HUES64 (cell line): ENCODE results near the gene CKAP2L.

Experiments
- H3K27ac ChIP-seq: 2 replicates; pipeline ENCODE4 v1.7.0; 2013; ENCODE audit warnings: low read depth, low read length, inconsistent platforms
- H3K27me3 ChIP-seq: 2 replicates; pipeline ENCODE4 v1.6.1; 2013; ENCODE audit warnings: mild to moderate bottlenecking, low read length; ENCODE audit not compliant: insufficient read depth
- H3K36me3 ChIP-seq: 2 replicates; pipeline ENCODE4 v1.6.1; 2013; ENCODE audit warnings: mild to moderate bottlenecking, low read length; ENCODE audit not compliant: insufficient read depth
- H3K4me1 ChIP-seq: 2 replicates; pipeline ENCODE4 v1.6.1; 2013; ENCODE audit warnings: mild to moderate bottlenecking, low read length, moderate library complexity; ENCODE audit not compliant: insufficient read depth
- H3K4me3 ChIP-seq: 2 replicates; pipeline ENCODE4 v1.5.1; 2013; ENCODE audit warnings: mild to moderate bottlenecking, low read length, moderate library complexity
- H3K9ac ChIP-seq: 2 replicates; pipeline ENCODE4 v1.6.1; 2013; ENCODE audit warnings: mild to moderate bottlenecking, low read depth, low read length
- H3K9me3 ChIP-seq: 2 replicates; pipeline ENCODE4 v1.6.1; 2013; ENCODE audit warnings: low read depth, low read length; ENCODE audit not compliant: insufficient read depth
- WGBS: fragments of 150-250, 120-280 bp; methylation state at CpG from one replicate; pipeline ENCODE4 v1.1.7; 2013; ENCODE audit warnings: missing lambda C conversion rate; 5-methylcytosine and 5-hydroxymethylcytosine counted together

Gene CKAP2L

DNA sequence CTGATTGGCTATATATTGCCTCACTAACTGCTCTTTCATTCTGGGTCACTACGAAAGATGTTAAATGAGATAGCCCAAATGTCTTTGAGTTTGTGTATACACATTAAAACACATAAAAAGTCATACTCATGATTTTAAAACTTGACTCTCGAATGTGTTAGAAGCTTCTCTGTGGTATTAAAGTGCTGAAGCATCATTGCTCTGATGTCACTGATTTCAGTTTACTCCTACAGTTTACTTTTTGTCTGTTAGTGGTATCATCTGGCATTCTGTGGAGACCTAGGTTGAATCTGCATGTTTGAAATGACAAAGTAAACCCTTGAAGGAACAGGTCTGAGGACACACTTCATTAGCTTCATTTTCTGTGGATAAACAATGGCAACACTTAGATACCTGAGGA is 32.9 kb downstream of the CKAP2L start:
- H3K9me3 ChIP-seq: no peaks in the 10 kb centered on the region
- WGBS: 100% methylated on average over 2 of the region's 2 CpGs

DNA sequence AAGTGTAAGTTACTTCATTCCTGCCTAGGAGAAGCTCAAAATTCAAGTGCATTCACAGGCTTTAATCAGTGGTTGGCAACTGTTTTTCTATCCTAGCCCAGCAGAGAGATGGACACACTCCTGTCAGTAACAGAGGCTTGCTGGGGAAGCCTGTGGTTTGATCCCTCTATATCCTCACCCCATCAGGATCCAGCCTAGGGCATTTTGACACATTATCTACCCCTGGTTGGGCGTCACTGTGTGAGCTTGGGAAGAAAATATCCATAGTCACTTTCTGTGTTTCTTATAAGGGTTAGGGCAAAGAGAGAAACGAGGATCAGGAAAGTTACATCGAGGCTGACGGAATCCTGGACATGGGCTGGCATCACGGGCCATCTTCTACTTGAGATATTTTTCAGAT is 33.6 kb downstream of the CKAP2L start:
- Histone ChIP-seq H3K27ac (no peak overlapping the region), H3K4me3 (no peak overlapping the region), H3K36me3 (no peaks in the 10 kb centered on the region), H3K27me3 (no peaks in the 10 kb centered on the region), H3K4me1 (no peaks in the 10 kb centered on the region), H3K9ac (no peak overlapping the region), H3K9me3 (no peaks in the 10 kb centered on the region)
- 89% methylated on average over 5 of the region's 5 CpGs for WGBS

More for the DNA sequence above, 32.9 kb downstream of the CKAP2L start:
- no peak overlapping the region for H3K9ac ChIP-seq
- H3K36me3 ChIP-seq: no peaks in the 10 kb centered on the region
- H3K4me3 ChIP-seq: no peak overlapping the region
- no peaks in the 10 kb centered on the region for H3K4me1 ChIP-seq
- no peak overlapping the region for H3K27ac ChIP-seq
- H3K27me3 ChIP-seq: no peaks in the 10 kb centered on the region

DNA sequence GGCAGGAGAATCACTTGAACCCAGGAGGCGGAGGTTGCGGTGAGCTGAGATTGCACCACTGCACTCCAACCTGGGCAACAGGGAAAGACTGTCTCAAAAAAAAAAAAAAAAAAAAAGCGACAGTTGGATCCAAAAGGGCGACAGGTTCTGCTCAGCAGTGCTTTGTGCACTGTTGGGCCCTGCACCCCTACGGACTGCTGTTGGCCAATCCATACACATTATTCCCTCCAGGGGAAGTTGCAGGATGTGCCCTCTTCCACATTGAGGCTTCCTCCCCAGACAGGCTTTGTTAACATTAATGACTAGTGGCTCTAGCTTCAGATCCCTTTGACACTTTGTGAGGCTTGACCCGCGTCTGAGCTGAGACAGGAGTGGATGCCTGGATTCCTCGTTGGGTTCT is 34.2 kb downstream of the CKAP2L start:
- Histone ChIP-seq H3K9ac (no peak overlapping the region), H3K9me3 (no peaks in the 10 kb centered on the region), H3K27ac (no peak overlapping the region), H3K27me3 (no peaks in the 10 kb centered on the region), H3K4me1 (no peaks in the 10 kb centered on the region), H3K4me3 (no peak overlapping the region), H3K36me3 (no peaks in the 10 kb centered on the region)
- 88% methylated on average over 8 of the region's 8 CpGs for WGBS

DNA sequence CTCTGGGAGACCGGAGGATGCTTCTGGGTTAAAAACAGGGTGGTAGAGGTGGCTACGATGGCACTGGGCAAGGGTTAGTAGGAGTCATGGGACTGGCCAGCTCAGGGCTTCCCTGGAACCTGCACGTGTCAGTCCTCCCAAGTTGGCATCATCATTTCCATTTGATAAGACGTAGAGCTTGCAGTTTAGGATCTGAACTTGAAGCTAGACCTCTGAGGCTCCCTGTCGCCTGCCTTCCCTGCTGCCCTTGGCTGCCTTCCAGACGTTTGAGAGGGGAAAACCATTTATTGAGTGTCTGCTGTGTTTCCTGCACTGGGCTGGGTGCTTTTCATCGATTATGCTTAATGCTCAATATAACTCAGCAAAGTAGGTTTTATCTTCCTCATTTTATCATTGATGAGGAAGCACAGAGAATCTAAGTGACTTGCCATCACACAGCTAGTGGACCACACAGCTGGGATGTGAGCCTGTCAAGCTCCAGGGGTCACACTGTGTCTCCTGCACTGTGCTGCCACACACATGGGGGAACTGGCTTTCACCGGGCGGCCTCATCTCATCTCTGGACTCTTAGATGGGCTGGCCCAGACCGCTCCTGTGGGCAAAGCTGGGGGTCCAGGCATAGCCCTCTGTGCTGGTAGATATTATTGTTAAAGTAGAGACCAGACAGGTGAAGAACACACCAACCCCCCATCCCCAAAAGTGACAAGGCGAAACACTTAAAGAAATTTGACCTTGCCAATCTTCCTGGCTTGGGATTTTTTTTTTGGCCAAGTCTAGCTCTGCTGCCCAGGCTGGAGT is 35.8 kb downstream of the CKAP2L start:
- no peaks in the 10 kb centered on the region for H3K9me3 ChIP-seq
- H3K27me3 ChIP-seq: no peaks in the 10 kb centered on the region
- no peak overlapping the region for H3K27ac ChIP-seq
- H3K4me1 ChIP-seq: no peaks in the 10 kb centered on the region
- no peaks in the 10 kb centered on the region for H3K36me3 ChIP-seq
- 85% methylated on average over 11 of the region's 11 CpGs for WGBS
- H3K9ac ChIP-seq: no peak overlapping the region
- H3K4me3 ChIP-seq: no peak overlapping the region

DNA sequence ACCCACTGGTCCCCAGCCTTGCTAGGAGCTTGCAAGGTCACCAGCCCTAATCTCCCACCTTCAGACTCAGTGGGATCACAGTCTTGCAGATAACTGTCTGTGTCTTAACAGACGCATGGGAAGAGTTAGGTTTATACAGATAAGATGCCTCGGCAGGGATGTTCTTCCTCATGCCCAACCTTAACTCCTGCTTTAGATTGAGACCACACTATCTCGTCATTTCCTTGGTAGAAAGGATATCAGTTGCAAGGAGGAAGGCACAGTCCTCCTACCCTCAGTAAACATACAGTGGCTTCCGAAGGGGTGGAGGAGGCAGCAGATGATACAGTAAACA is 36.4 kb downstream of the CKAP2L start:
- H3K4me1 ChIP-seq: no peaks in the 10 kb centered on the region
- no peaks in the 10 kb centered on the region for H3K36me3 ChIP-seq
- H3K9me3 ChIP-seq: no peaks in the 10 kb centered on the region
- H3K9ac ChIP-seq: no peak overlapping the region
- no peak overlapping the region for H3K27ac ChIP-seq
- 86% methylated on average over 4 of the region's 4 CpGs for WGBS
- no peak overlapping the region for H3K4me3 ChIP-seq
- H3K27me3 ChIP-seq: no peaks in the 10 kb centered on the region

DNA sequence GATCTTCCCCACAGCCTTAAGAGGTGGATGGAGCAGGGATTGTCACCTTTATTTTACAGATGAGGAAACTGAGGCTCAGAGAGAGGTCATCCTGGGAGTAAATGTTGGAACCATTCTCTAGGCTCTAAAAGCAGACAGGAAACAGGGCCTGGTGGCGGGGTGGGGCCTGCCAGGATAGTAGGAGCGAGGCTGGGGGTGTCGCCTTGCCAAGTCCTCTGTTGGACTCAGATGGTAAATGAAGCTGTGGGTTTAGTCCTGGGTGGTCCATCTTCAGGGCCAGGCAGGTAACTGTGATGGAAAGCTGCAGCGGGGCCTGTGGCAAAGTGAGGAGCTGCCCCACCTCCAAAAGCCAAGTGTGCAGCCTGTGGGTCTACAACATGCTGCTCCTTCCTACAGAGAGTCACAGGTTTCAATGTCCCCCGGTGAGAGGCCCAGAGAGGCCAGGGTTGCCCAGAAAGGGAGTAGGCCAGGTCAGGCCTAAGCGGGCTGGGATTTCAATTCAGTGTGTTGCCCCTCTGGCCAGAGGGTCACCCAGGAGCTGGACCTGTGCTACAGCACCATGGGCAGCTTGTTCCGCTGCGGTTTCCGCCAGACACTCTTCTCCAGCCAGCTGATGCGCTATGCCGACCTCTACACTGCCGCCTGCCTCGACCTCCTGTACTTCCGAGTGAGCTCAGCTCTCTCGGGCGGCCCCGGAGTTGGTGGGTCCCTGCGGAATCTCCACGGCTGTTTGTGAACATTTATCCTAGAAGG is 37.0 kb downstream of the CKAP2L start:
- no peaks in the 10 kb centered on the region for H3K27me3 ChIP-seq
- H3K4me1 ChIP-seq: no peaks in the 10 kb centered on the region
- H3K9me3 ChIP-seq: no peaks in the 10 kb centered on the region
- 91% methylated on average over 19 of the region's 19 CpGs for WGBS
- no peaks in the 10 kb centered on the region for H3K36me3 ChIP-seq
- H3K4me3 ChIP-seq: no peak overlapping the region
- no peak overlapping the region for H3K27ac ChIP-seq
- H3K9ac ChIP-seq: no peak overlapping the region

DNA sequence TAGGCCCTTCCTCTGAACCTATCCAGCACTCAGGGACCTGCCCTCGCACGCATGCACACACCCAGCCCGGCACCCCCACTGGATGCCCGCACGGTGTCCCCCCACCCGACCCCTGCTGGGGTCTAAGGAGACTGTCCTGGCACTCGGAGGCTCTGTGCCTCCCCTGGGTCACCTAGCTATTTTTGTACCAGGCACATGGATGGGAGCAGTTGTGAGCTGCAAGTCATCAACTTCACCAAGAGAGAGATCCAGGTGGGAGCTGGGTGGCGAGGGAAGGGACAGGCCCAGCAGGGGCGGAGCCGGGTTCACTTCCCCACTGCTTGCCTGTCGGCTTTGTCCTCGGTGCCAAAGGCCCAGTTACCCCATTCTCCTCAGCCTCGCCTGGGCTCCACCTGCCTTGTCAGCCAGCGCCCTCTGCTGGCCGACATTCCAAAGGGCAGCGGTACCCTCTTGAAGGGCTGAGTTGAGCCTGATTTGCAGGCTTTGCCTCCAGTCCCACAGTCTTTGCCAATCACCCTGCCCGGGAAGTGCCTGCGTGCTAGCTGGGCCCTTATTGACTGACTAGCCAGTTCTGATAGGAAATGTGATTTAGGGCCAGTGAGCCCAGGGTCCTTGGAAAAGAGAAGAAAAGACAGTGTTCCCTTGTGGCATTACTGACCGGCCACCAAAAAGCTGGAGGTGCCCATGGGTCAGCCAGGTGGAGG is 37.8 kb downstream of the CKAP2L start:
- 34% methylated on average over 19 of the region's 19 CpGs for WGBS
- H3K4me3 ChIP-seq: no peak overlapping the region
- H3K36me3 ChIP-seq: no peaks in the 10 kb centered on the region
- H3K9ac ChIP-seq: no peak overlapping the region
- no peaks in the 10 kb centered on the region for H3K9me3 ChIP-seq
- no peaks in the 10 kb centered on the region for H3K4me1 ChIP-seq
- no peaks in the 10 kb centered on the region for H3K27me3 ChIP-seq
- no peak overlapping the region for H3K27ac ChIP-seq

DNA sequence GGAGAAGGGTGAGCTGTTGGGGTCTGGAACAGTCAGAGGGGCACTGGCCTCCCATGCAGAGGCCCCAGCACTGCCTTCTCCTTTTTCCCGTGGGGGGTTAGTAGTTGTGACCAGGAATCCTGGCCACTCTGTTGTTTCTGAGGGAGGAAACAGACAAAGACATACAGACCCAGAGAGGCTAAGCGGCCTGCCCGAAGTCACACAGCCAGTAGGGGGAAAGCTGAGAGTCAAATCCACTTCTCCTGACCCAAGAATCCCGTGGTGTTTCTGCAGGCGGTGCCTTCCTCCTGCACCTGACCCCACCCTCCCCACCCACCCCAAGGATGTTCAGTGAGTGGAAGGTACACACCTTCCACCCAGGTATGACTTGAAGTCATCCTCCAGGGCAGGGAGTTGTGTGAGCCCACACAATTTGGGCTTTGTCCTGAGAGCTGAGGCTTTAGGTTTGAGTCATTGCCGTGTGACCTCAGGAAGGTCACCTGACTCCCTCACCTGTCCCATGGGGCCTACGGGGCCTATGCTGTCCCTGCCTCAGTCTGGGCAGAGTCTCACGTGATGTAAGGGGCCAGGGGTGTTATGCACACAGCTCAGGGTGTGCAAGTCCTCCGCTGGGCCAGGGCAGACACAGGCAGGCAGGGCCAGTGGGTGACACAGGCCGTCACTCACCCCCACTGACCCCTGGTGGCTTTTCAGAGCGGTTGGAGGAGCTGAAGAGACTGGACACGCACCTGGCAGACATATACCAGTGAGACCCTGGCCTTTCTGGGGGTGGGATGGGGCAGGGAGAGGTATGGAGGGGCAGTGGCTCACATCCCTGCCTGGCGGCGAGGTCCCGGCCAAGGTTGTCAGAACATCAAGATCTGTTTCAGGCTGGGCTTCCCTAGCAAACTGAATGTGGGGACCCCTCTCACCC is 38.6 kb downstream of the CKAP2L start:
- 91% methylated on average over 14 of the region's 15 CpGs for WGBS
- Histone ChIP-seq H3K4me1 (no peaks in the 10 kb centered on the region), H3K4me3 (no peak overlapping the region), H3K27ac (no peak overlapping the region), H3K9me3 (no peaks in the 10 kb centered on the region), H3K36me3 (no peaks in the 10 kb centered on the region), H3K27me3 (no peaks in the 10 kb centered on the region), H3K9ac (no peak overlapping the region)

DNA sequence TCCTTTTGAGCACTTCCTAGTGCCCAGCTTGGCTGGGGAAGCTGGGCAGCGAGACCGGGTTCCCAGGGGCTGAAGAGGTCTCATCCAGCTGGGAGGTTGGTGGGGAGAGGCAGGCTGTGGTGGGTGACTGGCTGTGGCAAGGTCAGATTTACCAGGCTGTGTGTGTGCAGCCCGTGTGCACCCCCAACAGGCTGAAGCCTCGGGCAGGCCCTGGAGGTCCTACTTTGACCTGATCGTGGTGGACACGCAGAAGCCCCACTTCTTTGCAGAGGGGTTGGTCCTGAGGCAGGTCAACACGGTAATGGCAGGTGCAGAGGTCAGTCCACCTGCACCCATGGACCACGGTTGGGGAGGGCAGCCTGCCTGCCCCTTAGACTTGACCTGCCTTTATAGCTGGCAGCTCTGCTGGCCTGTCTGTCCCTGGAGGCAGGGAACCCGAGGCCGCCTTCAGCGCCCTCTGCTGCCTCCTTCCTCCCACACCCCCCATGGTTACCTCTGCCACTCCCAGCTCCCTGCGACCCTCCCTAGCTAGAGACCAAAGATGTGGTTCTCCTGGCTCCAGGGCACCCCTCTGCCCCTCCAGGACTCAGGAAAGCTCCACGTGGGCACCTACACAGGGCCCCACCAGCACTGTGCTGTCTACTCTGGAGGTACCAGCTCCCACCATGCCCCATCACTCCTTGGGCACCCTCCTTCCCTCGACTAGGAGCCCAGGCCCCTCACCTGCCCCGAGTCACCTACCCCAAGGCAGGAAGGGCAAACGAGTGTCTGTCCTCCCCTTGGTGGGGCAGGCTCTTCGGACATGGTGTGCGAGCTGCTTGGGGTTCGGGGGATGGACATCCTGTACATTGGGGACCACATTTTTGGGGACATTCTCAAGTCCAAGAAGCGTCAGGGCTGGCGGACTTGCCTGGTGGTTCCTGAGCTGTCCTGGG is 39.6 kb downstream of the CKAP2L start:
- Histone ChIP-seq H3K9me3 (no peaks in the 10 kb centered on the region), H3K4me1 (no peaks in the 10 kb centered on the region), H3K27me3 (no peaks in the 10 kb centered on the region), H3K36me3 (no peaks in the 10 kb centered on the region), H3K9ac (no peak overlapping the region), H3K27ac (no peak overlapping the region), H3K4me3 (no peak overlapping the region)
- WGBS: 83% methylated on average over 21 of the region's 21 CpGs

DNA sequence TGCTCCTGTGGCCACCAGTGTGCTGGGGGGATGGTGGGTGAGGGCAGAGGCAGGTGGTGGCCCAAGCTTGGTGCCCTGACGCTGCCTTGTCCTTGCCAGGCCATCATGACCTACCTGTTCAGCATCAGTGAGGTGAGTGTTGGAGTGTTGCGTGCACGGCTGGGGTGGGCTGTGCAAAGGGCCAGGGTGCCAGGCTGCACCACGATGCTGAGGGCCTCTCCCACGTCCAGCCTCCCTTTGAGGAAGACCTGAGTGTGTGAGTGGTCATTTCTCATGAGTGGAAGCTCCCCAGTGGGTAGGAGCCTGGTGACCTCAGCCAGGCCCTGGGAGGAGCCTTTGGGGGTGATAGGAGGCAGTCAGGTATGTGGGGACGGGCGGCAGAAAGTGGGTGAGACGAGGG is 40.4 kb downstream of the CKAP2L start:
- no peaks in the 10 kb centered on the region for H3K27me3 ChIP-seq
- no peaks in the 10 kb centered on the region for H3K4me1 ChIP-seq
- H3K4me3 ChIP-seq: no peak overlapping the region
- no peak overlapping the region for H3K9ac ChIP-seq
- no peaks in the 10 kb centered on the region for H3K36me3 ChIP-seq
- H3K9me3 ChIP-seq: no peaks in the 10 kb centered on the region
- no peak overlapping the region for H3K27ac ChIP-seq
- WGBS: 94% methylated on average over 8 of the region's 8 CpGs
